Measurements from ENCODE around the gene FBXO36.

DNA sequence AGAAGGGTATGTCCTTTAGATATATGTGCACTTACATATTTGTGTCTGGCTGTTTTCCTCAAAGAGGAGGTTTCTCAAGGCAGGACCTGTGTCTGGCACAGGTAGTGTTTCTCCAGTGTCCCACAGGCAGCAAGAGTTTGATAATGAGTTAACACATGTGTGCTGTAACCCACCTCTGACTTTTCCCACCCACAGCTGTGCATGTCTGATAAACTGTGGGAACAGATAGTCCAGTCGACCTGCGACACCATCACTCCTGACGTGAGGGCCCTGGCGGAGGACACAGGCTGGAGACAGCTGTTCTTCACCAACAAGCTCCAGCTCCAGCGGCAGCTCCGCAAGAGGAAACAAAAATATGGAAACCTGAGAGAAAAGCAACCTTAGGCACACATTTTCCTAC lies 88.2 kb downstream of the FBXO36 start:
- TF ChIP-seq, protein P1, sequence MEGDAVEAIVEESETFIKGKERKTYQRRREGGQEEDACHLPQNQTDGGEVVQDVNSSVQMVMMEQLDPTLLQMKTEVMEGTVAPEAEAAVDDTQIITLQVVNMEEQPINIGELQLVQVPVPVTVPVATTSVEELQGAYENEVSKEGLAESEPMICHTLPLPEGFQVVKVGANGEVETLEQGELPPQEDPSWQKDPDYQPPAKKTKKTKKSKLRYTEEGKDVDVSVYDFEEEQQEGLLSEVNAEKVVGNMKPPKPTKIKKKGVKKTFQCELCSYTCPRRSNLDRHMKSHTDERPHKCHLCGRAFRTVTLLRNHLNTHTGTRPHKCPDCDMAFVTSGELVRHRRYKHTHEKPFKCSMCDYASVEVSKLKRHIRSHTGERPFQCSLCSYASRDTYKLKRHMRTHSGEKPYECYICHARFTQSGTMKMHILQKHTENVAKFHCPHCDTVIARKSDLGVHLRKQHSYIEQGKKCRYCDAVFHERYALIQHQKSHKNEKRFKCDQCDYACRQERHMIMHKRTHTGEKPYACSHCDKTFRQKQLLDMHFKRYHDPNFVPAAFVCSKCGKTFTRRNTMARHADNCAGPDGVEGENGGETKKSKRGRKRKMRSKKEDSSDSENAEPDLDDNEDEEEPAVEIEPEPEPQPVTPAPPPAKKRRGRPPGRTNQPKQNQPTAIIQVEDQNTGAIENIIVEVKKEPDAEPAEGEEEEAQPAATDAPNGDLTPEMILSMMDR (IDR thresholded peaks at IDR 0.05; ENCODE audit: borderline replicate concordance, extremely low read depth, low read length, poor library complexity, severe bottlenecking), result no peak
- TF ChIP-seq EZH2 (IDR thresholded peaks at IDR 0.05; ENCODE audit: borderline replicate concordance, low read depth, low read length, severe bottlenecking), result no peak

Data from DND-41 (cell line).